ENCODE measurements around the gene G2E3. TPM values are rescaled to one million over a fixed set of nuclear protein-coding genes. Genes with fewer than 3 reads are reported as not detected.

G2E3 gene
- total and polyA plus RNA-seq, 2 of the 4 experiments (the other 2 are of a cell fraction) = 9.6 to 19.4 TPM

GRCh38 chr14:30655658-30656057, 96.7 kb downstream of the G2E3 start:
- H3K4me3 ChIP-seq (ENCODE audit: insufficient read depth, low read depth, low read length) = no peak overlapping the region
- in situ Hi-C loops (cut with MboI; ENCODE audit: low sequenced_read_pairs) = loop anchor here (10.0 kb wide), 1 partner anchor 249 kb away; no protein-coding TSS in a partner anchor

More at GRCh38 chr14:30655658-30656057, 96.7 kb downstream of the G2E3 start:
- no TSS peak for BruUV-seq (replicated peaks)
- peaks cover 5% of the 10 kb centered on the region; the same call in 1 of the 2 replicates for H4K20me1 ChIP-seq (ENCODE audit: insufficient read depth, low read length)
- no peak overlapping the region for H3K27ac ChIP-seq (ENCODE audit: insufficient read depth, low read length)
- H3K4ac ChIP-seq (ENCODE audit: low read depth, low read length) = no peak overlapping the region
- H2BK15ac ChIP-seq (ENCODE audit: low read depth, low read length) = no peak overlapping the region
- H3K23ac ChIP-seq (ENCODE audit: low read depth, low read length) = no peak overlapping the region
- no peak overlapping the region for H4K5ac ChIP-seq (ENCODE audit: low read depth, low read length)
- no peaks in the 10 kb centered on the region for H3K9me3 ChIP-seq (ENCODE audit: control insufficient read depth, insufficient read depth, low read length)
- H2BK120ac ChIP-seq (ENCODE audit: low read depth, low read length) = no peak overlapping the region
- H4K91ac ChIP-seq (ENCODE audit: insufficient read depth, low read depth, low read length) = no peak overlapping the region
- H3K18ac ChIP-seq (ENCODE audit: low read depth, low read length) = no peak overlapping the region
- H4K8ac ChIP-seq (ENCODE audit: low read depth in 2 of 2, low read length in 2 of 2) = no peak overlapping the region
- ChIA-PET CTCF (no interaction called here), POLR2A (ENCODE audit: unreplicated experiment) (no interaction called here)
- intact Hi-C loops (cut with micrococcal nuclease) = loop anchor here (2.0 kb wide), 1 partner anchor 251 kb away; no protein-coding TSS in a partner anchor
- ATAC-seq (ENCODE audit: low read depth) (no peak), DNase-seq (no peak)
- no peak overlapping the region for H3K4me2 ChIP-seq (ENCODE audit: low read depth, low read length)
- no peak overlapping the region for H2AK9ac ChIP-seq (replicated peaks; ENCODE audit: low read depth, low read length, poor library complexity)
- no peak overlapping the region for H3K9ac ChIP-seq (ENCODE audit: low read depth, low read length)
- TF ChIP-seq CHD1 (IDR thresholded peaks at IDR 0.05; ENCODE audit: low read depth, low read length) (no peak), MXI1 (IDR thresholded peaks at IDR 0.05; ENCODE audit: borderline replicate concordance, low read depth, low read length) (no peak), RAD21 (IDR thresholded peaks at IDR 0.05; ENCODE audit: low read length) (no peak), CEBPB (IDR thresholded peaks at IDR 0.05; ENCODE audit: low read depth, low read length) (no peak), FOS (IDR thresholded peaks at IDR 0.05; ENCODE audit: low read depth, low read length) (no peak), MAFK (IDR thresholded peaks at IDR 0.05; ENCODE audit: low read depth, low read length) (no peak), BHLHE40 (IDR thresholded peaks at IDR 0.05; ENCODE audit: low read depth, low read length) (no peak), NFE2L2 (IDR thresholded peaks at IDR 0.05; ENCODE audit: low read depth, low read length) (no peak), POLR2A (IDR thresholded peaks at IDR 0.05; ENCODE audit: low read depth, low read length) (no peak), CTCF (conservative IDR thresholded peaks at IDR 0.05; ENCODE audit: low read depth, low read length) (no peak), RFX5 (IDR thresholded peaks at IDR 0.05; ENCODE audit: low read depth, low read length) (no peak), SMC3 (IDR thresholded peaks at IDR 0.05; ENCODE audit: low read depth, low read length) (no peak), MAZ (IDR thresholded peaks at IDR 0.05; ENCODE audit: borderline replicate concordance, low read depth, low read length) (no peak), RCOR1 (IDR thresholded peaks at IDR 0.05; ENCODE audit: insufficient replicate concordance, low read length) (no peak), ELK1 (IDR thresholded peaks at IDR 0.05; ENCODE audit: borderline replicate concordance, low read depth, low read length) (no peak)
- TF ChIP-seq, protein P1, sequence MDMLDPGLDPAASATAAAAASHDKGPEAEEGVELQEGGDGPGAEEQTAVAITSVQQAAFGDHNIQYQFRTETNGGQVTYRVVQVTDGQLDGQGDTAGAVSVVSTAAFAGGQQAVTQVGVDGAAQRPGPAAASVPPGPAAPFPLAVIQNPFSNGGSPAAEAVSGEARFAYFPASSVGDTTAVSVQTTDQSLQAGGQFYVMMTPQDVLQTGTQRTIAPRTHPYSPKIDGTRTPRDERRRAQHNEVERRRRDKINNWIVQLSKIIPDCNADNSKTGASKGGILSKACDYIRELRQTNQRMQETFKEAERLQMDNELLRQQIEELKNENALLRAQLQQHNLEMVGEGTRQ (IDR thresholded peaks at IDR 0.05; ENCODE audit: low read depth, low read length) = no peak
- no peak overlapping the region for H2AK5ac ChIP-seq (ENCODE audit: low read depth, low read length)
- no peak overlapping the region for H3K14ac ChIP-seq (replicated peaks; ENCODE audit: low read depth, low read length)
- H3K36me3 ChIP-seq (ENCODE audit: control insufficient read depth, insufficient read depth, low read length) = peaks cover 34% of the 10 kb centered on the region
- no CpG with 5 or more reads among the region's 3 CpGs for WGBS, 2 experiments (ENCODE audit: extremely low coverage in 2 of 2, insufficient read length in 1 of 2)
- no peak overlapping the region for H2AFZ ChIP-seq (replicated peaks; ENCODE audit: low read length, poor library complexity)
- H3K27me3 ChIP-seq (ENCODE audit: control insufficient read depth, insufficient read depth, low read length) = no peaks in the 10 kb centered on the region
- H2BK5ac ChIP-seq (ENCODE audit: low read depth, low read length, poor library complexity, severe bottlenecking) = no peak overlapping the region
- dilution Hi-C loops (cut with HindIII; ENCODE audit: low sequenced_read_pairs, unreplicated experiment) = no loop called here
- H3K79me1 ChIP-seq (ENCODE audit: low read depth in 1 of 2, low read length in 2 of 2) = peaks cover 9 to 27% of the 10 kb centered on the region in 2 experiments; a peak in 3 of 4 replicates
- H3K9me1 ChIP-seq (ENCODE audit: insufficient read depth, low read length) = no peaks in the 10 kb centered on the region; the same call in none of the 2 replicates
- H3K56ac ChIP-seq (ENCODE audit: extremely low read depth, insufficient read depth, low read length) = no peak overlapping the region
- peaks cover 2% of the 10 kb centered on the region; the same call in 1 of the 2 replicates for H3K4me1 ChIP-seq (ENCODE audit: control insufficient read depth, insufficient read depth, low read length)
- no peak overlapping the region for H2BK20ac ChIP-seq (ENCODE audit: low read depth, low read length)

All from IMR-90 (cell line).